ENCODE data around the gene LCE1F.

The LCE1F gene

GRCh38 chr1:152777510-152778137, 2.7 kb downstream of the LCE1F start:
- DNase-seq, result no peak

GRCh38 chr1:152783095-152783494, 8.2 kb downstream of the LCE1F start:
- DNase-seq, result no peak

GRCh38 chr1:152786077-152786476, 11.1 kb downstream of the LCE1F start, which contains the start of gene LCE1E:
TSS of gene LCE1E (plus strand) at chr1:152786257. CDS start at chr1:152787300, 1,043 bp downstream.
- no peak for DNase-seq

GRCh38 chr1:152795686-152796085, 20.7 kb downstream of the LCE1F start:
- DNase-seq, result no peak

- no peak for DNase-seq
Observed at GRCh38 chr1:152796421-152796820, 21.5 kb downstream of the LCE1F start, which contains the start of gene LCE1D. TSS of gene LCE1D (plus strand) at chr1:152796721. CDS start at chr1:152797795, 1,074 bp downstream.

- DNase-seq, result no peak
Observed at GRCh38 chr1:152801333-152801732, 26.4 kb downstream of the LCE1F start.

- no peak for DNase-seq
Observed at GRCh38 chr1:152806576-152806975, 31.6 kb downstream of the LCE1F start, which contains the start of gene LCE1C. TSS of gene LCE1C (minus strand) at chr1:152806651. CDS start at chr1:152805478, 1,173 bp downstream.

GRCh38 chr1:152811050-152811449, 36.1 kb downstream of the LCE1F start:
- no peak for DNase-seq

GRCh38 chr1:152811671-152812070, 36.7 kb downstream of the LCE1F start, which contains the start of gene LCE1B:
TSS of gene LCE1B (plus strand) at chr1:152811971. CDS start at chr1:152812447, 476 bp downstream.
- DNase-seq, result no peak

GRCh38 chr1:152817309-152817708, 42.4 kb downstream of the LCE1F start:
- DNase-seq, result no peak

- DNase-seq, result no peak
Observed at GRCh38 chr1:152823294-152823693, 48.4 kb downstream of the LCE1F start.

- no peak for DNase-seq
Observed at GRCh38 chr1:152824964-152825363, 50.0 kb downstream of the LCE1F start.

Measured in fibroblast of skin of scalp (primary cell).